DOHH2 (cell line): ENCODE measurements around the gene CARS2.
A peak's percentile ranks its signal among the peaks of the same experiment; 100 is the strongest.

ENCODE experiments used
- H3F3A ChIP-seq: fragments of 200-600 bp; sonication (generic), shearing (Covaris generic); 2 replicates; pipeline ENCODE4 v1.6.0; 2016; ENCODE audit warnings: antibody characterized with exemption, mild to moderate bottlenecking; ENCODE audit not compliant: control insufficient read depth, insufficient read depth
- H3K27ac ChIP-seq: fragments of 200-600 bp; sonication (generic); 2 replicates; pipeline ENCODE4 v1.5.1; 2014; ENCODE audit warnings: low read depth, mild to moderate bottlenecking, low read length, moderate library complexity
- H3K27me3 ChIP-seq: fragments of 200-600 bp; sonication (generic); 2 replicates; pipeline ENCODE4 v1.6.1; 2014; ENCODE audit warnings: mild to moderate bottlenecking, low read length, mixed read lengths; ENCODE audit not compliant: control insufficient read depth
- H3K36me3 ChIP-seq: fragments of 200-600 bp; sonication (generic); 2 replicates; pipeline ENCODE4 v1.6.1; 2014; ENCODE audit warnings: mild to moderate bottlenecking, low read length, moderate library complexity, mixed read lengths; ENCODE audit not compliant: control insufficient read depth
- H3K4me1 ChIP-seq: fragments of 200-600 bp; sonication (generic); 2 replicates; pipeline ENCODE4 v1.6.1; 2014; ENCODE audit warnings: mild to moderate bottlenecking, low read length, mixed read lengths; ENCODE audit not compliant: control insufficient read depth
- H3K4me2 ChIP-seq: fragments of 200-600 bp; sonication (generic); 2 replicates; pipeline ENCODE4 v1.6.0; 2014; ENCODE audit warnings: mild to moderate bottlenecking, low read length, moderate library complexity
- H3K4me3 ChIP-seq: fragments of 200-600 bp; sonication (generic); 2 replicates; pipeline ENCODE4 v1.5.1; 2014; ENCODE audit warnings: mild to moderate bottlenecking, low read length, mixed read lengths
- H3K79me2 ChIP-seq: fragments of 200-600 bp; sonication (generic); 2 replicates; pipeline ENCODE4 v1.6.1; 2014; ENCODE audit warnings: mild to moderate bottlenecking, low read length, mixed read lengths; ENCODE audit not compliant: control insufficient read depth
- H3K9me2 ChIP-seq: fragments of 200-600 bp; sonication (generic); replicated peaks from 2 replicates; pipeline ENCODE4 v1.6.1; 2014; ENCODE audit warnings: mild to moderate bottlenecking, low read length, mixed read lengths; ENCODE audit not compliant: control insufficient read depth
- H3K9me3 ChIP-seq: fragments of 200-600 bp; sonication (generic); 2 replicates; pipeline ENCODE4 v1.6.1; 2014; ENCODE audit warnings: antibody characterized with exemption, low read length, mixed read lengths; ENCODE audit not compliant: control insufficient read depth, insufficient read depth
- H4K20me1 ChIP-seq: fragments of 200-600 bp; sonication (generic); 2 replicates; pipeline ENCODE4 v1.6.0; 2014; ENCODE audit warnings: low read depth, mild to moderate bottlenecking, antibody characterized with exemption, low read length, moderate library complexity; ENCODE audit not compliant: control insufficient read depth, insufficient read depth
- CTCF ChIP-seq: fragments of 200-600 bp; sonication (generic); IDR thresholded peaks from one replicate; pipeline ENCODE4 v1.5.1; 2014; ENCODE audit warnings: antibody characterized with exemption, mild to moderate bottlenecking, low read depth, low read length; ENCODE audit not compliant: poor library complexity, severe bottlenecking
- EZH2phosphoT487 ChIP-seq: fragments of 200-600 bp; sonication (generic); IDR thresholded peaks from 2 replicates; pipeline ENCODE4 v1.6.1; 2017; ENCODE audit warnings: borderline replicate concordance, mild to moderate bottlenecking, antibody characterized with exemption, low read length, moderate library complexity, mixed read lengths

CARS2 gene

GRCh38 chr13:110593430-110594130 is 112.3 kb downstream of the CARS2 start:
- H3K4me3 ChIP-seq = no peak overlapping the region
- H3K79me2 ChIP-seq = no peaks in the 10 kb centered on the region
- no peaks in the 10 kb centered on the region for H3K36me3 ChIP-seq
- H3F3A ChIP-seq = no peaks in the 10 kb centered on the region
- H3K27ac ChIP-seq = no peak overlapping the region
- 0 out of 2 replicates have a peak, but pooled peaks cover 5% of the 10 kb centered on the region for H3K27me3 ChIP-seq
- H4K20me1 ChIP-seq = no peaks in the 10 kb centered on the region
- H3K9me3 ChIP-seq = no peaks in the 10 kb centered on the region
- H3K4me2 ChIP-seq = no peak overlapping the region
- no peaks in the 10 kb centered on the region for H3K4me1 ChIP-seq
- no peaks in the 10 kb centered on the region for H3K9me2 ChIP-seq
- TF ChIP-seq EZH2phosphoT487 = no peak
- peak; percentile 58 for TF ChIP-seq CTCF

GRCh38 chr13:110592665-110593064 is 113.3 kb downstream of the CARS2 start:
- no peak overlapping the region for H3K27ac ChIP-seq
- H3K9me2 ChIP-seq = no peaks in the 10 kb centered on the region
- no peak overlapping the region for H3K4me3 ChIP-seq
- H4K20me1 ChIP-seq = no peaks in the 10 kb centered on the region
- H3F3A ChIP-seq = no peaks in the 10 kb centered on the region
- 0 out of 2 replicates have a peak, but pooled peaks cover 5% of the 10 kb centered on the region for H3K27me3 ChIP-seq
- no peaks in the 10 kb centered on the region for H3K36me3 ChIP-seq
- H3K4me1 ChIP-seq = no peaks in the 10 kb centered on the region
- H3K4me2 ChIP-seq = no peak overlapping the region
- no peaks in the 10 kb centered on the region for H3K9me3 ChIP-seq
- H3K79me2 ChIP-seq = no peaks in the 10 kb centered on the region
- TF ChIP-seq CTCF (no peak), EZH2phosphoT487 (no peak)
